GM12875 (cell line): ENCODE data around the gene B3GALT6.

ENCODE experiments used
- H3K4me3 ChIP-seq: one replicate; pipeline ENCODE4 v1.5.1; 2011; ENCODE audit warnings: low read depth, low read length, control low read depth
- TF ChIP-seq, protein P1 (sequence below): IDR thresholded peaks from 2 replicates; pipeline ENCODE4 v1.5.1; 2011; ENCODE audit warnings: low read depth, mild to moderate bottlenecking, control low read depth, inconsistent platforms, low read length, moderate library complexity, borderline replicate concordance; ENCODE audit not compliant: insufficient read depth

Gene B3GALT6

DNA sequence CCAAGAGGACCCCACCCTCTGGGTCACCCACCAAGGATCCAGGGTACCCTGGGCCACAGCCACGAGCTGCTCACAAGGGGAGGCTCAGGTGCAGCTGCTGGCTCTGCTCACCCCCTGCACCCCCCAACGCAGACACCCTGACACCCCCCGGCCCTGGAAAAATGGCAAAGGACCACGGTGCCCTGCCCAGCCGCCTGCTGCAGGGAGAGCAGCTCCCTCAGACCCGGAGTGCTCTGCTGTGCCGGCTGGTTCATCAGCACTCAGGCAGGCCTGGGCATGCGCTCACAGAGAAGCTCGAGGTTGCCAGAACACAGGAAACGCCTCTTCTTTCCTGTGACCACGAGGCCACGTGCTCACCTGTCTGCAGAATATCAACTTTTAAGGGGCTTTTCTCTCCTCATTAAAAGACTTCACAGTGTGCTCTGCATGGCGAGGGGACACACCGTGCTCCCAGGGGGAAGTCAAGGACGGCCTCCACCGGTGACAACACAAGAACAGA is 18.8 kb downstream of the B3GALT6 start:
- no peak overlapping the region for H3K4me3 ChIP-seq
- TF ChIP-seq, protein P1, sequence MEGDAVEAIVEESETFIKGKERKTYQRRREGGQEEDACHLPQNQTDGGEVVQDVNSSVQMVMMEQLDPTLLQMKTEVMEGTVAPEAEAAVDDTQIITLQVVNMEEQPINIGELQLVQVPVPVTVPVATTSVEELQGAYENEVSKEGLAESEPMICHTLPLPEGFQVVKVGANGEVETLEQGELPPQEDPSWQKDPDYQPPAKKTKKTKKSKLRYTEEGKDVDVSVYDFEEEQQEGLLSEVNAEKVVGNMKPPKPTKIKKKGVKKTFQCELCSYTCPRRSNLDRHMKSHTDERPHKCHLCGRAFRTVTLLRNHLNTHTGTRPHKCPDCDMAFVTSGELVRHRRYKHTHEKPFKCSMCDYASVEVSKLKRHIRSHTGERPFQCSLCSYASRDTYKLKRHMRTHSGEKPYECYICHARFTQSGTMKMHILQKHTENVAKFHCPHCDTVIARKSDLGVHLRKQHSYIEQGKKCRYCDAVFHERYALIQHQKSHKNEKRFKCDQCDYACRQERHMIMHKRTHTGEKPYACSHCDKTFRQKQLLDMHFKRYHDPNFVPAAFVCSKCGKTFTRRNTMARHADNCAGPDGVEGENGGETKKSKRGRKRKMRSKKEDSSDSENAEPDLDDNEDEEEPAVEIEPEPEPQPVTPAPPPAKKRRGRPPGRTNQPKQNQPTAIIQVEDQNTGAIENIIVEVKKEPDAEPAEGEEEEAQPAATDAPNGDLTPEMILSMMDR, result no peak

DNA sequence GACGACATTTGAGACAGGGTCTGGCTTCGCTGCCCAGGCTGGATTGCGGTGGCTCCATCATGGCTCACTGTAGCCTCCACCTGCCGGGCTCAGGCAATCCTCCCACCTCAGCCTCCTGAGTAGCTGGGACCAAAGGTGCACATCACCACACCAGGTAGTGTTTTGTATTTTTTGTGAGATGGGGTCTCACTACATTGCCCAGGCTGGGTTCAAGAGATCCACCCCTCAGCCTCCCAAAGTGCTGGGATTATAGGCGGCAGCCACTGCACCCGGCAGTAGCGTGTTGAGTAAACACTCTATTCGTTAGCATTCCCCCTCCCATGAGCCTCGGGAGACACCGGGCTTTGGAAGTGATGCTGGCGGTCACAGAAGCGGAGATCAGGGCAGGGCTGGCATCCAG is 21.3 kb downstream of the B3GALT6 start:
- TF ChIP-seq, protein P1, result no peak

DNA sequence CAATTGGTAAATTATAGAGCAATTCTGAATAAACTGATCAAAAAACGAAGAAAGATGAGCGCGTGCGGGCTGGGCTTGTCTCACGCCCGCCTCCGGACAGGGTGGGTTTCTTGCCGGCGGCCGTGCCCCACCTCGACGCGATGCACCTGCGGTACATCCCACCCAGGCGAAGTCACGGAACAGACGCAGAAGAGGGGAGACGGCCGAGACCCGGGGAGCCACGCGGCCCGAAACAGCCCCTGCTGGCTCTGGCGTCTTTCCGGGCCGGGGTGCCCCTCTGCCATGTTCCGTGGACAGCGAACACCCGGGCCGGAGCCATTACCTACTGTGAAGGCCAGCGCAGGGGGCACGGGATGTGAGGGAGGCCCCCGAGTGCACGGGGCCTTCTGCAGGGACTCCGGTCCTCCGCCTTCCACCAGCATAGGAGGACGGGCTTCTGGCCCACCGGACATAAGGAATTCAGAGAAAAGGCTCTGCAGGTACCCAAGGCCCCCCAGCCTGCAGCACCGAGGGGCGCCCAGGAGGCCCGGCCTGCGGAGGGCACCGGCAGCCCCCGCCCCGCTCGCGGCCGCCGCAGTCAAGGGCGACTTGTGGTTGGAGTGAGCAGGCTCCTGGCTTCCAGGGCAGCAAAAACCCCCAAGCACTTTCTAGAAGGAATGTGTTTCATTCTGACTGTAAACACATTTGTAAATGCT is 22.1 kb downstream of the B3GALT6 start:
- TF ChIP-seq, protein P1, result no peak
- H3K4me3 ChIP-seq, result no peak overlapping the region

More for the DNA sequence above, 21.3 kb downstream of the B3GALT6 start:
- H3K4me3 ChIP-seq, result no peak overlapping the region

DNA sequence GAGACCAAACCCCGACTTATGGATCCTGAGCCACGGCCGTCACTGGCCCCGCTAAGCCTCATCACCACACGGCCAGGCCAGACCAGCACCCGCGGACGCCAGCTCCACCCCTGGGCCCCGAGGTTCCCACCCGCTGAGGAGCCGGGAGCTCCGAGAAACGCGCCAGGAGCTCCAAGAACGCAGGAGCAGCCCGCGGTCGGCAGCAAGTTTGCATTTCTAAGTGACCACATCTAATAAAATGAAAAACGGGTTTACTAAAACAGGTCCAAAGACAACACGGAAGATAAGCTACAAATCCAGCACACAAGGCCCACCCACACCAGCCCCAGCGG is 22.6 kb downstream of the B3GALT6 start:
- no peak overlapping the region for H3K4me3 ChIP-seq
- TF ChIP-seq, protein P1, result no peak

DNA sequence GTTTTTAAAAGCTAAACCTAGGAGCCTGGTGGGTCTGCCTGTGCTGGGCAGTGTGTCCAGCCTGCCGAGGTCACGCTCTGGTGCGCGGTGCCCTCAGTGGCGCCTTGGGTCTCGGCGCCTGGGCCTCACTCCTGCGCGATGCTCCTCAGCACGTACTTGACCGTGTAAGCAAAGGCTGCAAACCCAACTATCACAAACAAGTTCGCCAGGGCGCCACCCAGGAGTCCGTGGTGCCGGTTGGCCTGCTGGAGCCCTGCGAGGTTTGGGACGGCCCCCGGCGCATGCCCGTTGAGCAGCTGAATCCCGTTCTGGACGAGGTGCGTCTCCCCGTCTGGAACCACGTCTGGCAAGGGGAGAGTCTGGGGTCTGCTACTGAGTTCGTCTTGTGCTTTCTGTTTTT is 23.0 kb downstream of the B3GALT6 start:
- TF ChIP-seq, protein P1, result no peak
- H3K4me3 ChIP-seq, result no peak overlapping the region

DNA sequence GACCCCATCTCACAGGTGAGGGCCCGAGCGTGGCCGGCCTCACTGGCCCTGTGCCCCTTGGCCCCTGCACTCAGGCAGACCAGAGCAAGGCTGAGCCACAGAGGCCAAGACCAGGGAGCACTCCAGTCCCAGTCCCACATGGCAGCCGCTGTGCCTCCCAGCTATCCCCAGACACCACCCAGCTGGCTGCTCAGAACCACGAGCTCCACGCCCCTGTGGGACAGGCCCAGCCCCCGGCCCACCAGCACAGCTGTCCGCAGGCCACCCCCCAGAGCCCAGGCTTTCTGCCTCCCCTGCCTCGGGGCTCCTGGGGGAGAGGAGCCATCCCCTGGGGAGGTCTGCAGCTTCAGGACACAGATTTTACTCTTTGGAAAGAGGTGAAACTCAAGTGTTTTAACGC is 23.6 kb downstream of the B3GALT6 start:
- TF ChIP-seq, protein P1, result no peak
- H3K4me3 ChIP-seq, result no peak overlapping the region
